Posterior cingulate gyrus (tissue), 11 donors: ENCODE data around the gene PTPRN2.
"Not testable (repeated sequence)": the region's sequence is repeated elsewhere in the genome, so short reads cannot be mapped to it uniquely, and the experiment has no call there.

Experiments
- DNase-seq, 10 donors: peaks; one replicate each; pipeline versions ENCODE4 v3.0.0 to v3.0.0-alpha.2; 2020 to 2021; ENCODE audit warnings: mixed read lengths in 3 of 10
- intact Hi-C: fragments of 100-400 bp; cut with DNase I; formaldehyde crosslinking; loops from one replicate; pipeline ENCODE4 v1.15.1; 2023

Gene PTPRN2

GRCh38 chr7:158431055-158431940 is 156.3 kb downstream of the PTPRN2 start:
- DNase-seq, result no peak
- intact Hi-C loops, result no loop called here

- DNase-seq, result peak in 2 of 10 donors; percentile 56 to 76
- intact Hi-C loops, result no loop called here
Measured at GRCh38 chr7:158430308-158431034, 157.2 kb downstream of the PTPRN2 start.

GRCh38 chr7:158428837-158429753 is 158.5 kb downstream of the PTPRN2 start:
- intact Hi-C loops, result no loop called here
- DNase-seq, result peak in 1 of 10 donors; percentile 36

GRCh38 chr7:158428131-158428836 is 159.3 kb downstream of the PTPRN2 start:
- no peak for DNase-seq
- intact Hi-C loops, result no loop called here

- DNase-seq, intact Hi-C loops: not testable (repeated sequence)
Measured at GRCh38 chr7:158425676-158426075, 161.9 kb downstream of the PTPRN2 start.

GRCh38 chr7:158424531-158424930 is 163.1 kb downstream of the PTPRN2 start:
- peak in 1 of 10 donors; percentile 67 for DNase-seq
- intact Hi-C loops, result no loop called here

GRCh38 chr7:158424011-158424410 is 163.6 kb downstream of the PTPRN2 start:
- peak in 1 of 10 donors; percentile 53 for DNase-seq
- intact Hi-C loops, result no loop called here

- intact Hi-C loops, result no loop called here
- peak in 1 of 10 donors; percentile 53 for DNase-seq
Measured at GRCh38 chr7:158422887-158423560, 164.6 kb downstream of the PTPRN2 start.

GRCh38 chr7:158422196-158422886 is 165.3 kb downstream of the PTPRN2 start:
- intact Hi-C loops, result no loop called here
- peak in 1 of 10 donors; percentile 73 for DNase-seq

- intact Hi-C loops, result no loop called here
- DNase-seq, result peak in 1 of 10 donors; percentile 12
Measured at GRCh38 chr7:158421361-158421760, 166.3 kb downstream of the PTPRN2 start.

GRCh38 chr7:158420591-158421340 is 166.9 kb downstream of the PTPRN2 start:
- peak in 1 of 10 donors; percentile 57 for DNase-seq
- intact Hi-C loops, result no loop called here

GRCh38 chr7:158419238-158419785 is 168.3 kb downstream of the PTPRN2 start:
- intact Hi-C loops, result no loop called here
- peak in 1 of 10 donors; percentile 68 for DNase-seq

- intact Hi-C loops, result not testable (repeated sequence)
- peak in 1 of 10 donors; percentile 7 for DNase-seq
Measured at GRCh38 chr7:158418395-158418794, 169.2 kb downstream of the PTPRN2 start.

- DNase-seq, result peak in 2 of 10 donors; percentile 24 to 47
- intact Hi-C loops, result no loop called here
Measured at GRCh38 chr7:158416283-158416933, 171.2 kb downstream of the PTPRN2 start.

- intact Hi-C loops, result no loop called here
- DNase-seq, result no peak
Measured at GRCh38 chr7:158415316-158415715, 172.3 kb downstream of the PTPRN2 start.

- DNase-seq, result peak; percentile 81 to 98 (median 88)
Measured at GRCh38 chr7:158414486-158414961, 173.1 kb downstream of the PTPRN2 start.

GRCh38 chr7:158414002-158414401 is 173.6 kb downstream of the PTPRN2 start:
- intact Hi-C loops, result no loop called here
- DNase-seq, result peak in 3 of 10 donors; percentile 60 to 71 (median 70)

More at GRCh38 chr7:158414486-158414961, 173.1 kb downstream of the PTPRN2 start:
- intact Hi-C loops, result no loop called here
